T1000 (cell line): Measurements from ENCODE around the gene ZNF672.

ENCODE experiments used
- DNase-seq: peaks from one replicate; lab custom pipeline; 2025; ENCODE audit warnings: mixed read lengths; lab: John Stamatoyannopoulos, UW

The ZNF672 gene

GRCh38 chr1:248837045-248837780 is 811 bp upstream of the ZNF672 start:
- DNase-seq: no peak

- peak; percentile 80 for DNase-seq
Measured at GRCh38 chr1:248838357-248839167, 538 bp downstream of the ZNF672 start.

GRCh38 chr1:248839168-248839555 is 1.1 kb downstream of the ZNF672 start:
- no peak for DNase-seq

DNA sequence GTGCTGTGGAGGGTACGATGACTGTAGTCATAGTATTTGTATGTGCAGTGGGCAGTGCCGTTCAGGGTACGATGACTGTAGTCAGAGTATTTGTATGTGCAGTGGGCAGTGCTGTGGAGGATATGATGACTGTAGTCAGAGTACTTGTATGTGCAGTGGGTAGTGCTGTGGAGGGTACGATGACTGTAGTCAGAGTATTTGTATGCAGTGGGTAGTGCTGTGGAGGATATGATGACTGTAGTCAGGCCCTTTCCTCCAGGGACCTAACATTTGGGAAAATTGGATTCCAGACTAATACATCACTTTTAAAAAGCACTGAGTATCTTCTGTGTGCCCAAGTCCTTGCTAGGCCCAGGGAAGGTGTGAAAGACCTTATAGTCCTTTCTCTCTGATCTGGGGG is 2.9 kb downstream of the ZNF672 start:
- DNase-seq: no peak

DNA sequence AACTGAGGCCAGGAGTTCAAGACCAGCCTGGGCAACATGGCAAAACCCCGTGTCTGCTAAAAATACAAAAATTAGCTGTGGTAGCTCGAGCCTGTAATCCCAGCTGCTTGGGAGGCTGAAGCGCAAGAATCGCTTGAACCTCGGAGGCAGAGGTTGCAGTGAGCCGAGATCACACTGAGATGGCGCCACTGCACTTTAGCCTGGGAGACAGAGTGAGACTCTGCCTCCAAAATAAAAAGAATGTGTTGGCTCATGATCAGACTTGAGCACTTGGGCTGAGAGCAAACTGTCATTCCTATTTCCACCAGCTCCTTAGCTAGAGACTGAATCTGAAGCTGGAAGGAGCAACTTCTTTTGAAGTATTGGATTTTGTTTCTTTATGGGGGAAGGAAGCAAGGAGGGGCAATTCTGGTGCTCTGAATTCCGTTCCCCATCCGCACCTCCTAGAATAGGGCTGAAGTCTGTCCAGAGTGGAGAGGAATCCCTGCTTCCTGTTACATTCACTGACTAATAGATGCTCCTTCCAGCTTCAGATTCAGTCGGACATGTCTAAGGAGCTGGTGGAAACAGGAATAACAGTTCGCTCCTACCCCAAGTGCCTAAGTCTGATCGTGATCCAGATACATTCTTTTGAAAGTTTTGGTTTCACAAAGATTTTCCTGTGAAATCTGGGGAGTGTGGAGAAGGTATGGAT is 3.8 kb downstream of the ZNF672 start:
- no peak for DNase-seq

- DNase-seq: no peak
Measured at GRCh38 chr1:248842781-248843331, 4.8 kb downstream of the ZNF672 start.

GRCh38 chr1:248843687-248844086 is 5.7 kb downstream of the ZNF672 start:
- DNase-seq: no peak

DNA sequence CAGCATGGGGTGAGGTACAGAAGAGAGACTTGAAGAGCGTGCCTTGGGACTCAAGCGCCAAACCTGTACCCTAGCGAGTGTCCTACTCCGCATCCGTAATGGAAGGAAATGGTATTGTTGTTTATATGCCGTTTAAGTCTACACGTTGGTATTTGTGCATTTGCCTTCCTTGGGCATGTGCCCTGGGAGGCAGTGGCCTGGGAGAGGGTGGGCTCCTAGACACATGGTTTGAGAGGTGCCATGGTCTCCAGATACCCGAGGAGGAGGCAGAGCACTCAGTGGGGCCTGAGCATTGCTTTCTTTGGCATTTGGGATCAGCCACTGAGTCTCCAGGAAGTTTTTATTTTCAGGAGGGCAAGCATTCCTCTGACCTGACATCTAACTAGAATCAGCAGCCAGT is 6.5 kb downstream of the ZNF672 start:
- DNase-seq: no peak

GRCh38 chr1:248847181-248847955 is 9.3 kb downstream of the ZNF672 start:
- no peak for DNase-seq

- DNase-seq: no peak
Measured at GRCh38 chr1:248847956-248848561, 10.0 kb downstream of the ZNF672 start.

DNA sequence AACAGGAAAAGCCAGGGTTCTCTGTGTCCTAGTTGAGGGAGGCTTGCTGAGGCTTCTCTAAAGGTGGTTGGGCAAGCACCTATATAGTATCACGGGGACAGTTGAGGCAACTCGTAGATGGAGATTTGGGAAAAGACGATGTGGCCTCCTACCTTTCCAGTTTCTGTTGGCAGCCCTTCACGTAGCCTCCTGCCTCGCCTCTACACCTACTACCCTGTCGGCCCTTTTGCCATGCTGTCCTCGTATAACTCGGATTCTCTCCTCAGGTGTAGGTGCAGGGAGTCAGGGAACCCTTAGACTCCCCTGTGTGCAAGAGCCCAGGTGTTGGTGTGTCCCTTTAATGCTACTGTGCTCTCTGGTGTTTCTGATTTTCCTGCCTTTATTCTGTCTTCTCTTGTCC is 10.6 kb downstream of the ZNF672 start:
- no peak for DNase-seq

GRCh38 chr1:248849152-248849551 is 11.1 kb downstream of the ZNF672 start:
- no peak for DNase-seq

GRCh38 chr1:248849637-248850036 is 11.6 kb downstream of the ZNF672 start:
- no peak for DNase-seq

DNA sequence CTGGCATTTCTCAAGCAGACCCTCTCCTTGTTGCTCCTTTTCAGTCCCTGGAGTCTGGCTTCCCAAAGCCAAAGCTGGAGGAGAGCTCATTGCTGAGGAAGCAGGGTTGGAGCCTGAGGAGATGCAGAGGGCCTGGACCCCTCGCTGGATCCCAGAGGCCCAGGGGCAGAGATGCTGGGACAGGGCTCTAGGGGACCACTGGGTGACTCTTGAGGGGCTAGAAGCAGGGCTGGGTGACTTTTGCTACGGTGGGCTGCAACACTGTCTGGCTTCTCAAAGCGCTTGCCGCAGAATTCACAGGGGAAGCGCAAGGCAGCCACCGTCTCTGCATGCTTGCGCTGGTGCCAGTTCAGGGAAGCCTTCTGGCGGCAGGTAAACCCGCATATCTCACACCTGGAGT is 12.1 kb downstream of the ZNF672 start:
- DNase-seq: no peak

GRCh38 chr1:248850536-248851251 is 12.7 kb downstream of the ZNF672 start:
- no peak for DNase-seq

DNA sequence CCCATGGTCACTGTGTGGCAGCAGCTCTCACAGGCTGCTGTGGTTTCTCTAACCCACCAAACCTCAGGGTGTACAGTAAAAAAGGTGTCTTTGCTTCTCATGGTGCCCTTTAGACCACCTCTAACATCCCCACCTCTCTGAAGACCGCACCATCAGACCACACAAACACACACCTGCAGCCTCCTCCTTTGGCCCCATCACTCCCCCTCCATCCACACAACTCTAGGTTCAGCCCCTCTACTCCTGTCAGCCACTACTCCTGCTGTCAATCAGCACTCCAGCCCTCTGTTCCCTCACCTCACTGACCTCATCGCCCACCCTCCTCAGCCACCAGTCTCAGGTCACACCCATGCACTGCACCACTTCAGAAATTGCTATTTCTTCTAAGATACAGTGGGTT is 13.4 kb downstream of the ZNF672 start:
- DNase-seq: no peak

DNA sequence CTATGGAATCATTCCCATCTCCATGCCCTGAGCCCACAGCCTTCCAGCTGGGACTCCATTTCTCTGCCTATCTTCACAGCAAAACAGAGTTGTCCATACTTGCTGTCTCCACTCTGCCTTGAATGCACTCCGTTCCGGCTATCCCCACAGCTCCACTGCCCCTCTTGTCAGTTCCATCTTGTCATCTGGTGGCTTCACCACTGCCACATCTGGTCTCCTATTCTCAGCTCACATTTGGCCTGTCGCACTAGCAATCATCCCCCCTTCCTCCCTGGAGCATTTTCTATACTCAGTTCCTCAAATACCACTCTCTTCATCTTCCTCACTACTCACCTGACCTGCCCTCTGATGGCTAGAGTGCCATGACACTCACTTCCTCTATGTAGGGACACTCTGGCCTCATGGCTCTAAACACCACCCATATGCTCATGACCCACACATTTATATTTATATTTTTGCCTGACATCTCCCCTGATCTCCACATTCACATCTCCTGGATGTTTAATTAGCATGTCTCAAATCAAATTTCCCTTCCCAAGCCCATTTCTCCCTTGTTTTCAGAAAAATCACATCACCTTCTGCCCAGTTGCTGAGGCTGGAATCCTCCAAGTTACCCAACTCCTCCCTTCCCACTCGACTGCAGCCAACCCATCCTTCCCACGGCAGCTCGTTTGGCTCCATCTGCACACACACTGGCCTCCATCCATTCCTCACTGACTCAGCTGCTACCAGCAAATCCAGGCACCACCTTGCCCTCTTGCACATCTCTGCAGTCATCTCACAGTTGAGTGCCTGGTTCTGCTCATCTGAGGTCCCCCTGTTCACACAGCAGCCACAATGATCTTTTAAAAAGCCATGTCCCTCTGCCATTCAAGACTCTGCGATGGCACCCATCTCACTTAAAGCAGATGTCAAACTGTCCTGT is 14.7 kb downstream of the ZNF672 start:
- no peak for DNase-seq

DNA sequence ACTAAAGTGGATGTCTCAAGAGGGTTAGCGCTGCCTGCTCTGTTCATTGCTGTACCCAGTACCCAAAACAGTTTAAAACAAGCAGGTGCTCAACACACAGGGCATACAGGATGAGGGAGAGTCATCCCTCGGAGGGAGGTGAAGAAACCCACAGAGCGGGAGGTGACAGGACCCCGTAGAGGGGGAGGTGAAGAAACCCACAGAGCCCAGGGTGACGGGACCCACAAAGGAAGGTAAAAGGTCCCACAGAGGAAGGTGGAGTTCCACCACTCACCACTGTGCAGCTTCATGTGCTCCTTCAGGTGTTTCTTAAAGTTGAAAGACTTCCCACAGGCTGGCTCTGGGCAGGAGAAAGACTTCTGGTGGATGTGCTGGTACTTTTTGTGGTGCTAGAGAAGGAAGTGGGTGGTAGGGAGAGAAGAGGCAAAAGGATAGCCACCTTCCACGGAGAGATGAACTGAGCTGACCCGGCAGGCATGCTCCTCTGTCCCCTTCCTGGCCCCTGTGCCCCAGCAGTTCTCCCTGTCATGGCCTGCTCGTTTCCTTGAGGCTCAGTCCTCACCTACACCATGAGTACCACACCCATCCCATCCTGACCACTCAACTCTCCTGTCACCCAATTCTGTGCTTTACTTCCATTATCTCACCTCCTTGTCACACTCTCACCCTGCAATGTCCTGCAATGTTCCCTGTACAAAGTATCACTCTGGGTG is 15.8 kb downstream of the ZNF672 start:
- DNase-seq: no peak

GRCh38 chr1:248855580-248855979 is 17.6 kb downstream of the ZNF672 start:
- no peak for DNase-seq
